Esophagus (tissue), 2 donors: ENCODE measurements around the gene NT5DC2. TPM values are rescaled to one million over a fixed set of nuclear protein-coding genes. Genes with fewer than 3 reads are reported as not detected.

ENCODE experiments used
- H3K27ac ChIP-seq, 2 donors: one replicate each; pipeline ENCODE4 v1.5.1; 2013; ENCODE audit warnings: low read depth in 2 of 2, mild to moderate bottlenecking in 2 of 2, inconsistent platforms in 1 of 2, low read length in 1 of 2, moderate library complexity in 1 of 2
- H3K27me3 ChIP-seq, 2 donors: one replicate each; pipeline ENCODE4 v1.6.1; 2013; ENCODE audit warnings: low read length in 2 of 2, control low read depth in 1 of 2, mild to moderate bottlenecking in 1 of 2; ENCODE audit not compliant: insufficient read depth in 2 of 2, control insufficient read depth in 1 of 2
- H3K36me3 ChIP-seq, 2 donors: one replicate each; pipeline ENCODE4 v1.6.1; 2013; ENCODE audit warnings: low read length in 1 of 2; ENCODE audit not compliant: control insufficient read depth in 2 of 2, insufficient read depth in 2 of 2
- H3K4me1 ChIP-seq, 2 donors: one replicate each; pipeline ENCODE4 v1.6.1; 2013; ENCODE audit warnings: low read length in 1 of 2; ENCODE audit not compliant: control insufficient read depth in 2 of 2, insufficient read depth in 2 of 2
- H3K4me3 ChIP-seq, 2 donors: one replicate each; pipeline ENCODE4 v1.5.1; 2013; ENCODE audit warnings: low read length in 2 of 2, mild to moderate bottlenecking in 2 of 2, low read depth in 1 of 2, moderate library complexity in 1 of 2
- H3K9me3 ChIP-seq, 2 donors: one replicate each; pipeline ENCODE4 v1.6.1; 2013; ENCODE audit warnings: mild to moderate bottlenecking in 2 of 2, low read depth in 1 of 2, low read length in 1 of 2, moderate library complexity in 1 of 2; ENCODE audit not compliant: control insufficient read depth in 2 of 2, insufficient read depth in 1 of 2
- whole genome bisulfite sequencing, 2 donors: extraction: QIAGEN DNeasy Blood & Tissue Kit; methylation state at CpG; one replicate each; pipeline ENCODE4 v1.1.7; 2013; 5-methylcytosine and 5-hydroxymethylcytosine counted together
- polyA plus RNA-seq, 2 donors: library from polyadenylated mRNA; stranded (reverse); fragments of 200-250 nt; gene quantifications; one replicate each; pipeline ENCODE4 v1.2.3, GENCODE V29; 2013
- donor health status: healthy with polysubstance abuse.
- donor health status: Bipolar disorder and iron deficiency.

The NT5DC2 gene
- polyA plus RNA-seq, 2 donors = 81.7 to 93.7 TPM

DNA sequence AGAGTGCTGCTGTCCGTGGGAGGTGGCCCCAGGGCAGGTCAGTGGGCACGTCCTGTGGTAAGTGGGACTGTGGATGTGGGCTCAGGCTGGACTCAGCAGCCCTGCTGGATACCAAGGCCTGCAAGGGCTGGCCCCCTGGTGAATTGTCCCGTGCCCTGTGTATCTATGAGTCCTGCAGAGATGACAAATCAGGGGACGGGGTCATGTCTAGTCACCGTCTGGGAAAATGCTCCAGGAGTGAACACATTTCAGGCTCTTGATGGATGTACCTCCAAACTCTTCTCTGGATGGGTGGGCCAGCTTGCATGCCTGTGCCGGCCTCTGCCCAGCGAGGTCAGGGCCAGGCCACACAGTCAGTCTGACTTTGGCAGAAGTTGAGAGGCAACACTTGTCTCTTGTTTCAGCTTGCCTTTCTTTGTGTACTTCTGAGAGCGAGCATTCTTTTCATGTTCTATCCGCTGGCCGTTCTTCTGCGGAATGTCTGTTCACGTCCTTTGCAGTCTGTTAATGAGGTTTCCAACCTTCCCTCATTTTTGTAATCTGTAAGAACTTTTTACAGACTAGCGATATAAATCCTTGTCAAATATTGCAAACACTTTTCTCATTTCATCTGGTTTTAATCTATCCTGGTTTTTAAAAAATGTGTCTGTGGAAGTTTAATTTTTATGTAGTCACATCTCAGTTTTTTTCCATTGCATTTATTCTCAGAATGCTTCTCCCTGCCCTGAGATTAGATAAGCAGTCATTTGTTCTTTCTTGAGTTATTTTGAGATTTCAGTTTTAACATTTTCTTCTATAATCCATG, 49.9 kb downstream of the NT5DC2 start:
- Histone ChIP-seq H3K4me3 (no peak overlapping the region), H3K27ac (peak overlapping the region; percentile 57 to 90), H3K27me3 (no peaks in the 10 kb centered on the region), H3K4me1 (peaks cover 4 to 21% of the 10 kb centered on the region in 2 donors), H3K9me3 (no peaks in the 10 kb centered on the region), H3K36me3 (peaks cover 16 to 73% of the 10 kb centered on the region in 2 donors)
- WGBS, 2 donors = 34 to 53% methylated on average over 13 of the region's 13 CpGs

DNA sequence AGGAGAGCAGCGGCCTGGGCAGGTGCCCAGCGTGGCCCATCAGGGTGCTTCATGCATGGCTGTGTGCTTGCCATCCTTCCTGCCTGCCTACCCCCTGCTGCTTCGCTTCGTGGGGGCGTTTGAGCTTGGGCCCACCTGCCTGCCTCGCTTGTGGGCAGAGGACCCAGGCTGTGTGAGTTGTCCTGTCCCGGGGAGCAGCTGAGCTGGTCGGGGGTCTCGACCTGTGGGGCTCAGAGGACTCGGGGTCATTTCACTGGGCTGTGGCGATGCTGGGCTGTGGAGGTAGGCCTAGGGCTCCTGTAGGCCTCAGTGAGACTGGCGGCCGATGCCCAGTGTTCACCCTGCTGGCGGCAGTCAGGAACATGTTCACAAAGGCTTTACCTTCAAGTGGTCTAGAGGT, 50.6 kb downstream of the NT5DC2 start:
- Histone ChIP-seq H3K36me3 (peaks cover 23 to 74% of the 10 kb centered on the region in 2 donors), H3K9me3 (no peaks in the 10 kb centered on the region)

DNA sequence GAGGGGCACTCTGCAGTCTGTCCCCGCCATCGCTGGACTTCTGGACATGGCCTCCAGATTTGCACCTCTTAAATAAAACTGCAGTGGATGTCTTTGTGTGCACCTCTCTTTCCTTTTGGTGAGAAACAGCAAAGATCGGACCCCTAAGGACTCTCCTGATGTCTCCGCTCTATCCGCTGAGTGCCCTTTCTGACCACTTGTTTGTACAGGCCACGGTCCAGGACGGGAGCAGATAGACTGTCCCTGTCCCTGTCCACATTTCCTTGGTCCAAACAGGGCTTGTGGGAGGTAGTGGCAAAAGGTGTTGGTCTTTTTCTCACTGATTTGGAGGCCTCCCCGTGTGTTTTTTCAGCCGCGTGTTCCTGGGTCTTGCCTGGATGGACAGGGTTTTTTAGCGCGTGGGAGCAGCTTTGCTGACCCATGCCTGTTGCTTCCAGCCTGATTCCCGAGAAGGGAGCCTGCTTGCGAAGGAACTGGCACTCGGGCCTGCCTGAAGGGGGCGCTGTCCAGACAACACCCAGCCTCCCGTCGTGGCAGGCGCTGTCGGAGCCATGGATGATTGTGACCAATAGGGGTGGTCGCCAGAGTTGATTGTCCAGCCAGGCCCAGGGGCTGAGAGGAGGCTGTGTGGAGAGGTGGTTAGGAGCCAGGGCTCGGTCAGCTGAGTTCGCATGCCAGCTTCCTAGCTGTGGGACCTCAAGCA, 51.7 kb downstream of the NT5DC2 start:
- no peaks in the 10 kb centered on the region for H3K27me3 ChIP-seq
- H3K4me3 ChIP-seq = no peak overlapping the region
- peaks cover 29 to 73% of the 10 kb centered on the region in 2 donors for H3K36me3 ChIP-seq
- no peak overlapping the region for H3K27ac ChIP-seq
- H3K9me3 ChIP-seq = no peaks in the 10 kb centered on the region
- H3K4me1 ChIP-seq = peaks cover 4 to 21% of the 10 kb centered on the region in 2 donors
- WGBS, 2 donors = 88 to 91% methylated on average over 23 of the region's 23 CpGs

More for the DNA sequence above, 50.6 kb downstream of the NT5DC2 start:
- no peaks in the 10 kb centered on the region for H3K27me3 ChIP-seq
- H3K27ac ChIP-seq = peak overlapping the region; percentile 57 to 76
- WGBS, 2 donors = 74 to 78% methylated on average over 14 of the region's 14 CpGs
- H3K4me1 ChIP-seq = peaks cover 4 to 21% of the 10 kb centered on the region in 2 donors
- H3K4me3 ChIP-seq = no peak overlapping the region

DNA sequence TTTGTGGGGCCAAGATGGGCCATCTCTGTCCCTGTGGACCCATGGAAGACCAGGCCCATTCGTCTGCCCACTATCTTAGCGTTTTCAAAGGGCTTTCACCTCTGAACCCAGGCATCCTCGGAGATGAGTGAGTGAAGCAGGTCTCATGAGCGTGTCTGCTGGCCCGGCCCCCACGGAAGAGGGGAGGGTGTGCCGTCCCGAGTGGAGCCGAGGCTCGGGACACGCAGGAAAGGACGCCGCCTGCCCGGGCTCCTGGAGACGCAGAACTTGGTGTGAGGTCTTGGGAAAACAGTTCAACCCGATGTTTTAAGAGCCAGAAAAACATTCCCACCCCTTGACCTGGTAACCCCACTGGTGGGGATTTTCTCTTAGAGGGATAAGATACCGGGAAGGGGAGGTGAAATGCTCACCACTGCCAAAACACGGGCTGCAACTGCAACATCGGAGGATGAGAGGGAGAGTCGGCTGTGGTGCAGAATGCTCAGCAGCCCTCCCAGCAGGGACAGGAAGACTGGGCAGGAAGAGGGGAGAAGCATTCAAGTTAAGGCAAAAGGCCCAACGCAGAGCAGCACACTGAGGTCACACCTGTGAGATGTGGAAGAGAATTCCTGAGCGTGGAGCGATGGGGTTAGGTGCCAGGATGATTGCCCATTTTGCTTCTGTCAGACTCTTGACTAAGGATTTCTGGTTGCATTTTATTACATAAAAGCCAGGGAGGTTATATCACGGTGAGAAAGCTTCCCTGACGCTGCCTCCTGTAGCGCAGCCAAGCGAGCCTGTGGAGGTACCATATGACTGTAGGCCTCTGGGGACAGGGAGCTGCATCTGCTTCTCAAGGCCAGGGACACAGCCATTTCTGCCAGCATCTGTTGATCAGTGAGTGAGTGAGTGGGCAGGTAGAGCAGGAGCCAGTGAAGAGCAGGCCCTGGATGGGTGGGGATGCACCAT, 52.6 kb downstream of the NT5DC2 start:
- Histone ChIP-seq H3K27me3 (no peaks in the 10 kb centered on the region), H3K4me3 (no peak overlapping the region), H3K27ac (no peak overlapping the region), H3K36me3 (peaks cover 29 to 72% of the 10 kb centered on the region in 2 donors), H3K4me1 (peaks cover 4 to 21% of the 10 kb centered on the region in 2 donors), H3K9me3 (no peaks in the 10 kb centered on the region)
- 79 to 84% methylated on average over 27 of the region's 27 CpGs for WGBS, 2 donors

DNA sequence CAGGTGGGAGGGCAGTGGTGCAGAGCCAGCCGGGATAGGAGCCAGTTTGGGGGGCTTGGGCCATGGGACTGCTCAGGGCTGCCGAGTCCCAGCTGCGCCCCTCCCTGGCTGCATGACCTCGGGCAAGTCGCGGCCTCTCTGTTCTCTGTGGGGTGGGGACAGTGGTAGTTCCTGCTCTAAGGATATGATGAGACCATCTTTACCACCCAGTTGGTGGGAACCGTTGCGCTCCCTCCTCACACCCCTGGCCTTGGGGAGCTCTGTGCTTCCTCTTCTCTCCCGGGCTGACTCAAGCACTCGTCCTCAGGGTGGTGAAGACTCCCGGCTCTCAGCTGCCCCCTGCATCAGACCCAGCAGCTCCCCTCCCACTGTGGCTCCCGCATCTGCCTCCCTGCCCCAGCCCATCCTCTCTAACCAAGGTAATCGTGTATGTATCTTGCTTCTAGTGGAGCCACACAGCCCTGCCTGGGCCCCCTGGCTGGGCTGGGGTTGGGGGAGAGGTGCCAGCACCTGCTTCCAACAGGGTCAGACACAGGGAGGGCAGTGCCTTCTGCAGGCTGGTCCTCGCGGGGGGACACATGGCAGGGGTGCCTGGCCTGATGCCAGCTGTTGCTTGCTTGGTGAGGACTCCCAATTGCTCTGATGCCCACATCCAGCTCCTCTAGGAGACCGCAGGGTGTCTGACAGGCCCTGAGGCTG, 53.6 kb downstream of the NT5DC2 start:
- Histone ChIP-seq H3K36me3 (peaks cover 29 to 74% of the 10 kb centered on the region in 2 donors), H3K27me3 (no peaks in the 10 kb centered on the region)
- 80 to 81% methylated on average over 15 to 16 of the region's 16 CpGs for WGBS, 2 donors

DNA sequence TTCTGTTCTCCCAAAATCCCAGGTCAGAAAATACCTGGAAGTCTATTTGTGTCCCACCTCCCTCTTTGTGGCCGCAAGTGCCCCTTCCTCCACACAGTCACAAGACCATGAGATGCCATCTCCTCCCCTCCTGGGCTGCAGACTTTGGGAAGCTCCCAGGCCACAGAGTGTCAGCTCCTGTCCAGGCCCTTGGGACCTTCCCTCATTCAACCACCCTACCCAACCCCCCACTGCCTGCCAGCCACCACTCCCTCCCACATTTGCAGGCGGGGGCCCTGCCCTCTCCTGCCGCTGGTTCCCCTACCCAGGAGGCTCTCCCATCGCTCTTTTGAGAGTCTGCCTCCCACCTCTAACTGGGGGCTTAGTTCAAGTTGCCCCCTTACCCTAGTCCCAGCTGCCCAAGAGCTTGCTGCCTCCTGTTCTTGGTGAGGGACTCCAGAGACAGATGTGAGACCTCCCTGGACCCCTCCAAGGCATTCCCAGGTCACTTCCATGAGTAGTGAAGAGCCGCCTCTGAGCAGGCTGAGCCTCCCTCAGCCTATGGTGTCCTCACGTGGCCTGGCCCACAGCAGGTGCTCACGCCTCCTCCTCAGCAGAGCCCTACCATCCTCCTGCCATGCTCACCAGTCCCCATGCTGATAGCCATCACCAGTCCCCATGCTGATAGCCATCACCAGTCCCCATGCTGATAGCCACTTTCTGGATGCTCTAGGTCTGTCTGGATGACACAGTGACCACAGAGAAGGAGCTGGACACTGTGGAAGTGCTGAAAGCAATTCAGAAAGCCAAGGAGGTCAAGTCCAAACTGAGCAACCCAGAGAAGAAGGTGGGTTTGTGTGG, 54.4 kb downstream of the NT5DC2 start:
- Histone ChIP-seq H3K36me3 (peaks cover 29 to 70% of the 10 kb centered on the region in 2 donors), H3K9me3 (no peaks in the 10 kb centered on the region), H3K27ac (no peak overlapping the region), H3K4me3 (no peak overlapping the region), H3K4me1 (peaks cover 4 to 12% of the 10 kb centered on the region in 2 donors), H3K27me3 (no peaks in the 10 kb centered on the region)
- 93 to 95% methylated on average over 7 of the region's 7 CpGs for WGBS, 2 donors

More for the DNA sequence above, 53.6 kb downstream of the NT5DC2 start:
- Histone ChIP-seq H3K9me3 (no peaks in the 10 kb centered on the region), H3K4me1 (peaks cover 4 to 19% of the 10 kb centered on the region in 2 donors), H3K4me3 (no peak overlapping the region), H3K27ac (no peak overlapping the region)

DNA sequence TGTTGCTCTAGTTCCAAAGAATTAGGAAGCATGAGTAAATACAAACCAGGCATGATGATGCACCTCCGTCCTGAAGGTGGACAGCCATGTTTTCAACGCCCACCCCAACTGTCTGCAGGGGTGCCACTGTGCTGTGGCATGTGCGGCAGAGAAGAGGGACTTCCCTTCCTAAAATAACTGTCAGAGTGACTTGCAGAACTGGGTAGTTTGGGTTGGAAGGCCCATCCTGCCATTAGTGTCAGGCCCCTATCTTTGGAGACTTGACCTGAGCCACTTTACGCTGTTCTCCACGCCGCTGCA, 55.9 kb downstream of the NT5DC2 start:
- Histone ChIP-seq H3K27me3 (no peaks in the 10 kb centered on the region), H3K4me3 (no peak overlapping the region), H3K9me3 (peaks cover 0 to 2% of the 10 kb centered on the region in 2 donors), H3K36me3 (peaks cover 37 to 79% of the 10 kb centered on the region in 2 donors), H3K27ac (no peak overlapping the region), H3K4me1 (peaks cover 0 to 2% of the 10 kb centered on the region in 2 donors)
- 93 to 96% methylated on average over 6 of the region's 6 CpGs for WGBS, 2 donors

DNA sequence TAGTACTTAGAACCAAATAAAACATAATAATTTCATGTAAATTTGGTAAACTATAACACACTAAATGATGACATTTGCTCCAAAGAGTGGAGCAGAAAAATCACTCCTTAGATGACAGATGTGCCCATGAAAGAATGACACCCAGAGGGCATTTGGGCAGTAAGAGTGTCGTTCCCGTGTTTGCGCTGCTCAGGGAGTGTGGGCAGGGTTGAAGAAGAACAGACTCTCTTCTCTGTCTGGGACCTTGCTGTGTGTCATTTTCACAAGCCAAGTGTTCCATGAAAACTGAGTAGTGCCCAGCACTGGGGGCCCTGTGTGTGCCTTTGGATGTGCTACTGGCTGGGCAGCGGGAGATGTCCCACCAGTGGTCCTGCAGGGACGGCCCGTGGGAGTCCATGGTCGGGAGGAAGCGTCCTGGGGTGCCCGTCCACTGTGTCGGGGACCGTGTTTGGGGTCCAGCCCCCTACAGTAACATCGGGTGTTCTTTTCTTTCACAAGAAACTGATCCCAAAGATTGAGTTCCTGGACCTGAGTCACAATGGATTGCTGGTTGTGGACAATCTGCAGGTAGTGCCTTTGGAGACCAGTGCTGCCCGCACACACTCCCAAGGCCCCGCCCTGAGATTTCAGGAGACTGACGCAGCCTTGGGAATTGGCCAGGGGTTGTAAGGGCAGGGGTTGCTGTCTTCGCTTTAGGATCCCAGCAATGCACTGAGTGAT, 56.4 kb downstream of the NT5DC2 start:
- Histone ChIP-seq H3K4me3 (no peak overlapping the region), H3K27ac (no peak overlapping the region), H3K9me3 (peaks cover 0 to 2% of the 10 kb centered on the region in 2 donors), H3K36me3 (peaks cover 41 to 78% of the 10 kb centered on the region in 2 donors), H3K27me3 (no peaks in the 10 kb centered on the region), H3K4me1 (peaks cover 0 to 4% of the 10 kb centered on the region in 2 donors)
- 90 to 94% methylated on average over 16 of the region's 16 CpGs for WGBS, 2 donors
